HEK293 (cell line): ENCODE measurements around the gene ARID3B.
A peak's percentile ranks its signal among the peaks of the same experiment; 100 is the strongest.

Source experiments
- FEZF1 ChIP-seq: fragments of 450-650 bp; formaldehyde crosslinking; IDR thresholded peaks from 2 replicates; pipeline ENCODE4 v1.5.1; 2016; ENCODE audit warnings: missing biosample characterization, missing genetic modification characterization
- REPIN1 ChIP-seq: fragments of 450-650 bp; formaldehyde crosslinking; IDR thresholded peaks from 2 replicates; pipeline ENCODE4 v1.5.1; 2017; ENCODE audit warnings: missing biosample characterization, missing genetic modification characterization, low read depth
- SP3 ChIP-seq: fragments of 450-650 bp; formaldehyde crosslinking; IDR thresholded peaks from 2 replicates; pipeline ENCODE4 v1.5.1; 2016; ENCODE audit warnings: missing biosample characterization, missing genetic modification characterization
- YY1 ChIP-seq: fragments of 450-650 bp; formaldehyde crosslinking; IDR thresholded peaks from 2 replicates; pipeline ENCODE4 v1.5.1; 2018; ENCODE audit warnings: missing biosample characterization, missing genetic modification characterization
- ZFHX2 ChIP-seq: fragments of 450-650 bp; formaldehyde crosslinking; conservative IDR thresholded peaks from 2 replicates; pipeline ENCODE4 v1.5.1; 2016; ENCODE audit warnings: missing biosample characterization, missing genetic modification characterization
- ZNF112 ChIP-seq: fragments of 450-650 bp; formaldehyde crosslinking; IDR thresholded peaks from 2 replicates; pipeline ENCODE4 v1.5.0; 2017; ENCODE audit warnings: missing biosample characterization, missing genetic modification characterization
- ZNF221 ChIP-seq: fragments of 450-650 bp; formaldehyde crosslinking; IDR thresholded peaks from 2 replicates; pipeline ENCODE4 v1.5.1; 2017; ENCODE audit warnings: missing biosample characterization, missing genetic modification characterization, borderline replicate concordance
- ZNF324 ChIP-seq: fragments of 450-650 bp; formaldehyde crosslinking; IDR thresholded peaks from 2 replicates; pipeline ENCODE4 v1.5.1; 2016; ENCODE audit warnings: missing biosample characterization, missing genetic modification characterization
- ZNF366 ChIP-seq: fragments of 450-650 bp; formaldehyde crosslinking; conservative IDR thresholded peaks from 2 replicates; pipeline ENCODE4 v1.5.1; 2016; ENCODE audit warnings: missing biosample characterization, missing genetic modification characterization
- ZNF391 ChIP-seq: fragments of 450-650 bp; formaldehyde crosslinking; IDR thresholded peaks from 2 replicates; pipeline ENCODE4 v1.5.1; 2016; ENCODE audit warnings: low read depth, missing biosample characterization, missing genetic modification characterization, borderline replicate concordance
- ZNF416 ChIP-seq: fragments of 450-650 bp; formaldehyde crosslinking; IDR thresholded peaks from 2 replicates; pipeline ENCODE4 v1.5.1; 2016; ENCODE audit warnings: missing biosample characterization, missing genetic modification characterization
- ZNF426 ChIP-seq: fragments of 450-650 bp; formaldehyde crosslinking; IDR thresholded peaks from 2 replicates; pipeline ENCODE4 v1.5.1; 2017; ENCODE audit warnings: missing biosample characterization, missing genetic modification characterization, mild to moderate bottlenecking, inconsistent platforms, moderate library complexity
- ZNF433 ChIP-seq: fragments of 450-650 bp; formaldehyde crosslinking; IDR thresholded peaks from 2 replicates; pipeline ENCODE4 v1.5.1; 2016; ENCODE audit warnings: missing biosample characterization, missing genetic modification characterization, low read depth
- ZNF571 ChIP-seq: fragments of 450-650 bp; formaldehyde crosslinking; IDR thresholded peaks from 2 replicates; pipeline ENCODE4 v1.5.0; 2017; ENCODE audit warnings: missing biosample characterization, missing genetic modification characterization
- ZNF654 ChIP-seq: fragments of 450-650 bp; formaldehyde crosslinking; IDR thresholded peaks from 2 replicates; pipeline ENCODE4 v1.5.1; 2016; ENCODE audit warnings: low read depth, missing biosample characterization, missing genetic modification characterization
- ZNF777 ChIP-seq: fragments of 450-650 bp; formaldehyde crosslinking; IDR thresholded peaks from 2 replicates; pipeline ENCODE4 v1.5.1; 2017; ENCODE audit warnings: missing biosample characterization, missing genetic modification characterization, borderline replicate concordance
- ZXDB ChIP-seq: fragments of 450-650 bp; formaldehyde crosslinking; IDR thresholded peaks from 2 replicates; pipeline ENCODE4 v1.5.1; 2016; ENCODE audit warnings: missing biosample characterization, missing genetic modification characterization
- TF ChIP-seq, protein P1 (sequence below): fragments of 450-650 bp; formaldehyde crosslinking; IDR thresholded peaks from 2 replicates; pipeline ENCODE4 v1.5.1; 2016; ENCODE audit warnings: missing biosample characterization, missing genetic modification characterization
- TF ChIP-seq, protein P2 (sequence below): fragments of 450-650 bp; formaldehyde crosslinking; IDR thresholded peaks from 2 replicates; pipeline ENCODE4 v1.5.1; 2016; ENCODE audit warnings: missing biosample characterization, missing genetic modification characterization
- TF ChIP-seq, protein P3 (sequence below): fragments of 450-650 bp; formaldehyde crosslinking; IDR thresholded peaks from 2 replicates; pipeline ENCODE4 v1.5.1; 2016; ENCODE audit warnings: missing biosample characterization, missing genetic modification characterization
- TF ChIP-seq, protein P4 (sequence below): fragments of 450-650 bp; formaldehyde crosslinking; IDR thresholded peaks from 2 replicates; pipeline ENCODE4 v1.5.1; 2016; ENCODE audit warnings: missing biosample characterization, missing genetic modification characterization, low read depth
- TF ChIP-seq, protein P5 (sequence below): fragments of 450-650 bp; formaldehyde crosslinking; IDR thresholded peaks from 2 replicates; pipeline ENCODE4 v1.5.1; 2016; ENCODE audit warnings: missing biosample characterization, missing genetic modification characterization
- TF ChIP-seq, protein P6 (sequence below): fragments of 450-650 bp; formaldehyde crosslinking; IDR thresholded peaks from 2 replicates; pipeline ENCODE4 v1.5.0; 2017; ENCODE audit warnings: missing biosample characterization, missing genetic modification characterization, borderline replicate concordance

Gene ARID3B

DNA sequence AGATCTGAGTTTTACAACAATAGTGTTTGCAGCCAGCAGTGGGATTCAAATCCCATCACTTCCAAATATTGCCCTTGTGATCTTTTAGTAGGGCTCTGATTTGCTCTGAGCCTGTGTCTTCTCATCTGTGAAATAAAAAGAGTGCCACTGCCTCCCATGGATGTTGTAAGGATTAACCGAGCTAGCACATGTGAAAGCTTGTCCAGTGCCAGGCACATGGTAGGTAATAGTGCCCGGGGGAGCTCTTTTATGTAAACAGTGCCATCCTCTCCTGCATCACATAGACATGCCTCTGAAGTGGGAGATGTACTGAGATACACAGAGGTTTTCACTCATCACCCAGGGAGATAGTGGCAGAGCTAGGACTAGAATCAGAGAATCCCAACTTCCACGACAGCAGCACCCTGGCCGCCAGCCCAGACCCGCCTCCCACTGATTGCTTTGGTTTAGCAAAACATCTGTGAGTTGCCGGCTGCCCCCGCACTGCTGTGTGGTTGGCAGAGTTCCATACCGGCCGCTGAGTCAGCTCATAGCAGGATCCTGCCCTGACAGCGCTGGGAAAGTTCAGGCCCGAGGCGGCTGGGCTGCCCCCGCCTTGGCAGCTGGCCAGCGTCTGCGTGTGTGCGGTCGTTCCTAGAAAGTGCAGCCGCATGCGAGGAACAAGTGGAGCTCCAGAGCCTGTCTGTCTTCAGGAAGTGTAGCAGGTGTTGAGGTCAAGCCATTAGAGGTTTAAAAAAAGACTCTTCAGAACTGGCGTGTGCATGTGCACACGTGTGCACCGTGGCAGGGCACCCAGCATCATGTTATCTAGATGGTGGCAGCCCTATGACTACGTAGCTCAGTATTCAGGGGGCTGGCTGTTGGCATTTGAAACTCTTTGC lies 5.0 kb downstream of the ARID3B start (continued):
- peak; percentile 97 for TF ChIP-seq FEZF1
- TF ChIP-seq ZNF571 (tag by site-specific recombination): no peak
- no peak; the same call in 1 of the 2 replicates for TF ChIP-seq REPIN1
- peak; percentile 100 for TF ChIP-seq ZFHX2 (tag by site-specific recombination)
- TF ChIP-seq ZNF433 (tag by site-specific recombination): no peak
- TF ChIP-seq, protein P1, sequence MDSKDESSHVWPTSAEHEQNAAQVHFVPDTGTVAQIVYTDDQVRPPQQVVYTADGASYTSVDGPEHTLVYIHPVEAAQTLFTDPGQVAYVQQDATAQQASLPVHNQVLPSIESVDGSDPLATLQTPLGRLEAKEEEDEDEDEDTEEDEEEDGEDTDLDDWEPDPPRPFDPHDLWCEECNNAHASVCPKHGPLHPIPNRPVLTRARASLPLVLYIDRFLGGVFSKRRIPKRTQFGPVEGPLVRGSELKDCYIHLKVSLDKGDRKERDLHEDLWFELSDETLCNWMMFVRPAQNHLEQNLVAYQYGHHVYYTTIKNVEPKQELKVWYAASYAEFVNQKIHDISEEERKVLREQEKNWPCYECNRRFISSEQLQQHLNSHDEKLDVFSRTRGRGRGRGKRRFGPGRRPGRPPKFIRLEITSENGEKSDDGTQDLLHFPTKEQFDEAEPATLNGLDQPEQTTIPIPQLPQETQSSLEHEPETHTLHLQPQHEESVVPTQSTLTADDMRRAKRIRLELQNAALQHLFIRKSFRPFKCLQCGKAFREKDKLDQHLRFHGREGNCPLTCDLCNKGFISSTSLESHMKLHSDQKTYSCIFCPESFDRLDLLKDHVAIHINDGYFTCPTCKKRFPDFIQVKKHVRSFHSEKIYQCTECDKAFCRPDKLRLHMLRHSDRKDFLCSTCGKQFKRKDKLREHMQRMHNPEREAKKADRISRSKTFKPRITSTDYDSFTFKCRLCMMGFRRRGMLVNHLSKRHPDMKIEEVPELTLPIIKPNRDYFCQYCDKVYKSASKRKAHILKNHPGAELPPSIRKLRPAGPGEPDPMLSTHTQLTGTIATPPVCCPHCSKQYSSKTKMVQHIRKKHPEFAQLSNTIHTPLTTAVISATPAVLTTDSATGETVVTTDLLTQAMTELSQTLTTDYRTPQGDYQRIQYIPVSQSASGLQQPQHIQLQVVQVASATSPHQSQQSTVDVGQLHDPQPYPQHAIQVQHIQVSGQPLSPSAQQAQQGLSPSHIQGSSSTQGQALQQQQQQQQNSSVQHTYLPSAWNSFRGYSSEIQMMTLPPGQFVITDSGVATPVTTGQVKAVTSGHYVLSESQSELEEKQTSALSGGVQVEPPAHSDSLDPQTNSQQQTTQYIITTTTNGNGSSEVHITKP: peak; percentile 87
- peak; percentile 85; the same call in 1 of the 2 replicates for TF ChIP-seq ZNF221 (tag by site-specific recombination)
- TF ChIP-seq, protein P2, sequence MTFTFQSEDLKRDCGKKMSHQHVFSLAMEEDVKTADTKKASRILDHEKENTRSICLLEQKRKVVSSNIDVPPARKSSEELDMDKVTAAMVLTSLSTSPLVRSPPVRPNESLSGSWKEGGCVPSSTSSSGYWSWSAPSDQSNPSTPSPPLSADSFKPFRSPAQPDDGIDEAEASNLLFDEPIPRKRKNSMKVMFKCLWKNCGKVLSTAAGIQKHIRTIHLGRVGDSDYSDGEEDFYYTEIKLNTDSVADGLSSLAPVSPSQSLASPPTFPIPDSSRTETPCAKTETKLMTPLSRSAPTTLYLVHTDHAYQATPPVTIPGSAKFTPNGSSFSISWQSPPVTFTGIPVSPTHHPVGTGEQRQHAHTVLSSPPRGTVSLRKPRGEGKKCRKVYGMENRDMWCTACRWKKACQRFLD (tag by site-specific recombination): peak; percentile 91
- TF ChIP-seq ZNF112 (tag by site-specific recombination): no peak; the same call in 1 of the 2 replicates
- TF ChIP-seq, protein P3, sequence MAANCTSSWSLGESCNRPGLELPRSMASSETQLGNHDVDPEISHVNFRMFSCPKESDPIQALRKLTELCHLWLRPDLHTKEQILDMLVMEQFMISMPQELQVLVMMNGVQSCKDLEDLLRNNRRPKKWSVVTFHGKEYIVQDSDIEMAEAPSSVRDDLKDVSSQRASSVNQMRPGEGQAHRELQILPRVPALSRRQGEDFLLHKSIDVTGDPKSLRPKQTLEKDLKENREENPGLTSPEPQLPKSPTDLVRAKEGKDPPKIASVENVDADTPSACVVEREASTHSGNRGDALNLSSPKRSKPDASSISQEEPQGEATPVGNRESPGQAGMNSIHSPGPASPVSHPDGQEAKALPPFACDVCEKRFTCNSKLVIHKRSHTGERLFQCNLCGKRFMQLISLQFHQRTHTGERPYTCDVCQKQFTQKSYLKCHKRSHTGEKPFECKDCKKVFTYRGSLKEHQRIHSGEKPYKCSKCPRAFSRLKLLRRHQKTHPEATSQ (tag by site-specific recombination): peak; percentile 98; the same call in 1 of the 2 replicates
- TF ChIP-seq SP3 (tag by site-specific recombination): peak; percentile 85
- peak; percentile 99 for TF ChIP-seq ZNF391 (tag by site-specific recombination)
- TF ChIP-seq ZXDB (tag by site-specific recombination): peak; percentile 99
- no peak for TF ChIP-seq ZNF416
- TF ChIP-seq, protein P4, sequence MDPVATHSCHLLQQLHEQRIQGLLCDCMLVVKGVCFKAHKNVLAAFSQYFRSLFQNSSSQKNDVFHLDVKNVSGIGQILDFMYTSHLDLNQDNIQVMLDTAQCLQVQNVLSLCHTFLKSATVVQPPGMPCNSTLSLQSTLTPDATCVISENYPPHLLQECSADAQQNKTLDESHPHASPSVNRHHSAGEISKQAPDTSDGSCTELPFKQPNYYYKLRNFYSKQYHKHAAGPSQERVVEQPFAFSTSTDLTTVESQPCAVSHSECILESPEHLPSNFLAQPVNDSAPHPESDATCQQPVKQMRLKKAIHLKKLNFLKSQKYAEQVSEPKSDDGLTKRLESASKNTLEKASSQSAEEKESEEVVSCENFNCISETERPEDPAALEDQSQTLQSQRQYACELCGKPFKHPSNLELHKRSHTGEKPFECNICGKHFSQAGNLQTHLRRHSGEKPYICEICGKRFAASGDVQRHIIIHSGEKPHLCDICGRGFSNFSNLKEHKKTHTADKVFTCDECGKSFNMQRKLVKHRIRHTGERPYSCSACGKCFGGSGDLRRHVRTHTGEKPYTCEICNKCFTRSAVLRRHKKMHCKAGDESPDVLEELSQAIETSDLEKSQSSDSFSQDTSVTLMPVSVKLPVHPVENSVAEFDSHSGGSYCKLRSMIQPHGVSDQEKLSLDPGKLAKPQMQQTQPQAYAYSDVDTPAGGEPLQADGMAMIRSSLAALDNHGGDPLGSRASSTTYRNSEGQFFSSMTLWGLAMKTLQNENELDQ (tag by site-specific recombination): no peak
- TF ChIP-seq ZNF777: no peak
- no peak for TF ChIP-seq ZNF654 (tag by site-specific recombination)
- TF ChIP-seq, protein P5, sequence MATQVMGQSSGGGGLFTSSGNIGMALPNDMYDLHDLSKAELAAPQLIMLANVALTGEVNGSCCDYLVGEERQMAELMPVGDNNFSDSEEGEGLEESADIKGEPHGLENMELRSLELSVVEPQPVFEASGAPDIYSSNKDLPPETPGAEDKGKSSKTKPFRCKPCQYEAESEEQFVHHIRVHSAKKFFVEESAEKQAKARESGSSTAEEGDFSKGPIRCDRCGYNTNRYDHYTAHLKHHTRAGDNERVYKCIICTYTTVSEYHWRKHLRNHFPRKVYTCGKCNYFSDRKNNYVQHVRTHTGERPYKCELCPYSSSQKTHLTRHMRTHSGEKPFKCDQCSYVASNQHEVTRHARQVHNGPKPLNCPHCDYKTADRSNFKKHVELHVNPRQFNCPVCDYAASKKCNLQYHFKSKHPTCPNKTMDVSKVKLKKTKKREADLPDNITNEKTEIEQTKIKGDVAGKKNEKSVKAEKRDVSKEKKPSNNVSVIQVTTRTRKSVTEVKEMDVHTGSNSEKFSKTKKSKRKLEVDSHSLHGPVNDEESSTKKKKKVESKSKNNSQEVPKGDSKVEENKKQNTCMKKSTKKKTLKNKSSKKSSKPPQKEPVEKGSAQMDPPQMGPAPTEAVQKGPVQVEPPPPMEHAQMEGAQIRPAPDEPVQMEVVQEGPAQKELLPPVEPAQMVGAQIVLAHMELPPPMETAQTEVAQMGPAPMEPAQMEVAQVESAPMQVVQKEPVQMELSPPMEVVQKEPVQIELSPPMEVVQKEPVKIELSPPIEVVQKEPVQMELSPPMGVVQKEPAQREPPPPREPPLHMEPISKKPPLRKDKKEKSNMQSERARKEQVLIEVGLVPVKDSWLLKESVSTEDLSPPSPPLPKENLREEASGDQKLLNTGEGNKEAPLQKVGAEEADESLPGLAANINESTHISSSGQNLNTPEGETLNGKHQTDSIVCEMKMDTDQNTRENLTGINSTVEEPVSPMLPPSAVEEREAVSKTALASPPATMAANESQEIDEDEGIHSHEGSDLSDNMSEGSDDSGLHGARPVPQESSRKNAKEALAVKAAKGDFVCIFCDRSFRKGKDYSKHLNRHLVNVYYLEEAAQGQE: no peak; the same call in 1 of the 2 replicates
- peak; percentile 100 for TF ChIP-seq ZNF324 (tag by site-specific recombination)
- no peak for TF ChIP-seq ZNF426
- TF ChIP-seq ZNF366: peak; percentile 98
- peak; percentile 79 for TF ChIP-seq YY1 (tag by site-specific recombination)
- TF ChIP-seq, protein P6, sequence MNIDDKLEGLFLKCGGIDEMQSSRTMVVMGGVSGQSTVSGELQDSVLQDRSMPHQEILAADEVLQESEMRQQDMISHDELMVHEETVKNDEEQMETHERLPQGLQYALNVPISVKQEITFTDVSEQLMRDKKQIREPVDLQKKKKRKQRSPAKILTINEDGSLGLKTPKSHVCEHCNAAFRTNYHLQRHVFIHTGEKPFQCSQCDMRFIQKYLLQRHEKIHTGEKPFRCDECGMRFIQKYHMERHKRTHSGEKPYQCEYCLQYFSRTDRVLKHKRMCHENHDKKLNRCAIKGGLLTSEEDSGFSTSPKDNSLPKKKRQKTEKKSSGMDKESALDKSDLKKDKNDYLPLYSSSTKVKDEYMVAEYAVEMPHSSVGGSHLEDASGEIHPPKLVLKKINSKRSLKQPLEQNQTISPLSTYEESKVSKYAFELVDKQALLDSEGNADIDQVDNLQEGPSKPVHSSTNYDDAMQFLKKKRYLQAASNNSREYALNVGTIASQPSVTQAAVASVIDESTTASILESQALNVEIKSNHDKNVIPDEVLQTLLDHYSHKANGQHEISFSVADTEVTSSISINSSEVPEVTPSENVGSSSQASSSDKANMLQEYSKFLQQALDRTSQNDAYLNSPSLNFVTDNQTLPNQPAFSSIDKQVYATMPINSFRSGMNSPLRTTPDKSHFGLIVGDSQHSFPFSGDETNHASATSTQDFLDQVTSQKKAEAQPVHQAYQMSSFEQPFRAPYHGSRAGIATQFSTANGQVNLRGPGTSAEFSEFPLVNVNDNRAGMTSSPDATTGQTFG: no peak; the same call in 1 of the 2 replicates
